ENCODE measurements around the gene SERP1. TPM values are rescaled to one million over a fixed set of nuclear protein-coding genes. Genes with fewer than 3 reads are reported as not detected.
A peak's percentile ranks its signal among the peaks of the same experiment; 100 is the strongest.

Gene SERP1
- total and polyA plus RNA-seq, 2 donors (not counting 3 experiments of a cell fraction or from before 2014, with no cell fraction given) = 81.7 to 103 TPM

- no peak overlapping the region for H2AFZ ChIP-seq (ENCODE audit: low read depth, low read length)
- TF ChIP-seq POLR2AphosphoS5 (IDR thresholded peaks at IDR 0.05; ENCODE audit: insufficient read depth, low read depth, low read length) (peak; percentile 6), FOS (IDR thresholded peaks at IDR 0.05; ENCODE audit: borderline replicate concordance, insufficient read depth, low read length) (no peak)
- DNase-seq (ENCODE audit: low read depth, low spot score) = no peak
- intact Hi-C loops (cut with micrococcal nuclease) = no loop called here
- peaks cover 2 to 7% of the 10 kb centered on the region in 2 experiments for H3K36me3 ChIP-seq (ENCODE audit: control insufficient read depth in 2 of 2, extremely low read depth in 1 of 2, insufficient read depth in 2 of 2, low read length in 2 of 2)
- H3K9me1 ChIP-seq (replicated peaks; ENCODE audit: control insufficient read depth, extremely low read depth, insufficient read depth, low read length) = no peaks in the 10 kb centered on the region
- no peaks in the 10 kb centered on the region for H3K9me3 ChIP-seq (replicated peaks; ENCODE audit: control insufficient read depth, insufficient read depth, low read length)
- H3K9ac ChIP-seq (replicated peaks; ENCODE audit: extremely low read depth, insufficient read depth, low read length) = no peak overlapping the region
- BruUV-seq (replicated peaks) = no TSS peak
- POLR2A ChIA-PET = no interaction called here
- no peak overlapping the region for H3K27ac ChIP-seq (ENCODE audit: insufficient read depth, low read depth, low read length)
- CTCF ChIA-PET = interaction anchor here (0.6 to 1.6 kb wide), 3 partner anchors 9 to 277 kb away, joined by 3 to 5 read pairs (median 4); no protein-coding TSS in a partner anchor
- H3K79me2 ChIP-seq (ENCODE audit: control insufficient read depth, insufficient read depth, low read length) = no peaks in the 10 kb centered on the region
- H3K4me1 ChIP-seq (ENCODE audit: control insufficient read depth, extremely low read depth, insufficient read depth, low read length) = no peaks in the 10 kb centered on the region
- no peak overlapping the region for H3K4me3 ChIP-seq (replicated peaks in 1 of 3; ENCODE audit: insufficient read depth in 1 of 3, low read depth in 1 of 3, low read length in 3 of 3)
- no peaks in the 10 kb centered on the region for H4K20me1 ChIP-seq (replicated peaks; ENCODE audit: control insufficient read depth, extremely low read depth, insufficient read depth, low read length)
- no peak for FAIRE-seq
- H3K27me3 ChIP-seq (ENCODE audit: control insufficient read depth in 2 of 2, insufficient read depth in 2 of 2, low read length in 2 of 2) = no peaks in the 10 kb centered on the region
- no peak overlapping the region for H3K4me2 ChIP-seq (ENCODE audit: insufficient read depth, low read length)
- dilution Hi-C loops (cut with MboI; ENCODE audit: extremely low pct_ligation_motif_present, low sequenced_read_pairs) = no loop called here
Observed at GRCh38 chr3:150588027-150588830, 41.9 kb upstream of the SERP1 start.

- H3K79me2 ChIP-seq (ENCODE audit: control insufficient read depth, insufficient read depth, low read length) = no peaks in the 10 kb centered on the region
- TF ChIP-seq GATA2 (IDR thresholded peaks at IDR 0.05; ENCODE audit: insufficient read depth, insufficient read length, low read depth, low read length) (no peak), POLR2AphosphoS5 (IDR thresholded peaks at IDR 0.05; ENCODE audit: insufficient read depth, low read depth, low read length) (no peak), MAX (IDR thresholded peaks at IDR 0.05; ENCODE audit: insufficient read depth, insufficient read length) (no peak), MYC (IDR thresholded peaks at IDR 0.05; ENCODE audit: low read depth, low read length) (no peak), EZH2 (IDR thresholded peaks at IDR 0.05; ENCODE audit: borderline replicate concordance, low read depth, low read length, severe bottlenecking) (no peak), FOS (IDR thresholded peaks at IDR 0.05; ENCODE audit: borderline replicate concordance, insufficient read depth, low read length) (no peak), POLR2A (IDR thresholded peaks at IDR 0.05; ENCODE audit: low read depth, low read length) (no peak), CTCF (IDR thresholded peaks at IDR 0.05; ENCODE audit: extremely low read depth in 1 of 2, insufficient read depth in 1 of 2, low read depth in 1 of 2, low read length in 2 of 2) (no peak), JUN (IDR thresholded peaks at IDR 0.05; ENCODE audit: borderline replicate concordance, insufficient read depth, insufficient read length, low read depth) (no peak)
- POLR2A ChIA-PET = no interaction called here
Observed at GRCh38 chr3:150583028-150583427, 36.7 kb upstream of the SERP1 start.

More at GRCh38 chr3:150583028-150583427, 36.7 kb upstream of the SERP1 start:
- dilution Hi-C loops (cut with MboI; ENCODE audit: extremely low pct_ligation_motif_present, low sequenced_read_pairs) (no loop called here), intact Hi-C loops (cut with micrococcal nuclease) (no loop called here)
- BruUV-seq (replicated peaks) = no TSS peak
- H2AFZ ChIP-seq (ENCODE audit: low read depth, low read length) = no peak overlapping the region
- DNase-seq (ENCODE audit: low read depth, low spot score) (no peak), FAIRE-seq (no peak)
- no peaks in the 10 kb centered on the region for H3K9me3 ChIP-seq (replicated peaks; ENCODE audit: control insufficient read depth, insufficient read depth, low read length)
- CTCF ChIA-PET = no interaction called here
- H3K9me1 ChIP-seq (replicated peaks; ENCODE audit: control insufficient read depth, extremely low read depth, insufficient read depth, low read length) = no peaks in the 10 kb centered on the region
- no peak overlapping the region for H3K27ac ChIP-seq (ENCODE audit: insufficient read depth, low read depth, low read length)
- no peaks in the 10 kb centered on the region for H4K20me1 ChIP-seq (replicated peaks; ENCODE audit: control insufficient read depth, extremely low read depth, insufficient read depth, low read length)
- H3K36me3 ChIP-seq (ENCODE audit: control insufficient read depth in 2 of 2, extremely low read depth in 1 of 2, insufficient read depth in 2 of 2, low read length in 2 of 2) = peaks cover 2 to 20% of the 10 kb centered on the region in 2 experiments
- H3K27me3 ChIP-seq (ENCODE audit: control insufficient read depth in 2 of 2, insufficient read depth in 2 of 2, low read length in 2 of 2) = no peaks in the 10 kb centered on the region
- no peak overlapping the region for H3K4me2 ChIP-seq (ENCODE audit: insufficient read depth, low read length)
- H3K4me1 ChIP-seq (ENCODE audit: control insufficient read depth, extremely low read depth, insufficient read depth, low read length) = no peaks in the 10 kb centered on the region
- no peak overlapping the region for H3K4me3 ChIP-seq (replicated peaks in 1 of 3; ENCODE audit: insufficient read depth in 1 of 3, low read depth in 1 of 3, low read length in 3 of 3)
- no peak overlapping the region for H3K9ac ChIP-seq (replicated peaks; ENCODE audit: extremely low read depth, insufficient read depth, low read length)
